ENCODE measurements around the gene TDP2.
"Not testable (repeated sequence)": the region's sequence is repeated elsewhere in the genome, so short reads cannot be mapped to it uniquely, and the experiment has no call there.

TDP2 gene

DNA sequence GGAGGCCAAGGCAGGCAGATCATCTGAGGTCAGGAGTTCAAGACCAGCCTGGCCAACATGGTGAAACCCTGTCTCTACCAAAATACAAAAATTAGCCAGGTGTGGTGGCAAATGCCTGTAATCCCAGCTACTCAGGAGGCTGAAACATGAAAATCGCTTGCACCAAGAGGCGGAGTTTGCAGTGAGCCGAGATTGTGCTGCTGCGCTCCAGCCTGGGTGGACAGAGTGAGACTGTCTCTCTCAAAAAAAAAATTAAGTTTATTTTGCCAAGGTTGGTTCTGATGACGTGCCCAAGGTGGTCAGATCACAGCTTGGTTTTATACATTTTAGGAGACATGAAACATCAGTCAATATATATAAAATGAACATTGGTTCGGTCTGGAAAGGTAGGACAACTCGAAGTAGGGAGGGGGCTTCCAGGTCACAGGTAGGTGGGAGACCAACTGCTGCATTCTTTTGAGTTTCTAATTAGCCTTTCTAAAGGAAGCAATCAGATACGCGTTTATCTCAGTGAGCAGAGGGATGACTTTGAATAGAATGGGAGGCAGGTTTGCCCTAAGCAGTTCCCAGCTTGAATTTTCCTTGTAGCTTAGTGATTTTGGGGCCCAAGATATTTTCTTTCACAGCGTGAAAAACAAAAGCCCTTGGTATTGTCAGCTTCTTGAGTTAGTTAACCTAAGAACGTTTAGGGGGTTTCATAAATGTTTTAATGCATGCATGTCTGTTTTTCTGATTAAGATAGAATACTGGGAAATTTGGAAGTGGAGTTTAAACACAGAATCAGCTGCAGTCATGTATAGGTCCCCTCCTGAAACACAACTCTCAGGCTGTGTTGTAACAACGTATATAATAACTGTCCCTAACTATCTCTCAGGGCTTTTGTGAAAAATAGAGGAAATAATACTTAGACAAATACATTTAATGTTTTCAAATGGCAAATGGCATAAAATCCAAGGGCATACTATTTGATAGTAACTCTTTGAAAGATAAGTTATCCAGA is 16.9 kb upstream of the TDP2 start:
- no peak for DNase-seq (ENCODE audit: low spot score)
- FAIRE-seq = no peak

DNA sequence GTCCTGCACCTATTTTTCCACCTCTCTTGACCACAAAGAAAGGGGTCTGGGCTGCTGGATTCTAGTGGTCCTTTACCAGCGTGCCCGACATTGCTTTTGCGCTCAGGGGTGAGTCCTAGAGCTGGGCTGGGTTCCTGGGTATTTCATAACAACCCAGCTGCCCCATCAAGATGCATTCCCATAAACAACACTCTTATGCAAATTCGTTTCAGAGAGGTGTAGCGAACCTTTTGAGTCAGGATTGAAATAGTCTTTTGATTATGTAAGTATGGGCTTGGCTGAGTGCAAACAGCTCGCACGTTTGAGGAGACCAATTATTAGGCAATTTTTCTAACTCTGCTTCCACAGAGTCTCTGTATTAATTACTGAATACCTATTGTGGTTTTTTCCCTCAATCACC is 13.9 kb upstream of the TDP2 start:
- FAIRE-seq = no peak
- DNase-seq (ENCODE audit: low spot score) = no peak

GRCh38 chr6:24678792-24679352 is 12.2 kb upstream of the TDP2 start:
- FAIRE-seq; DNase-seq (ENCODE audit: low spot score): not testable (repeated sequence)

DNA sequence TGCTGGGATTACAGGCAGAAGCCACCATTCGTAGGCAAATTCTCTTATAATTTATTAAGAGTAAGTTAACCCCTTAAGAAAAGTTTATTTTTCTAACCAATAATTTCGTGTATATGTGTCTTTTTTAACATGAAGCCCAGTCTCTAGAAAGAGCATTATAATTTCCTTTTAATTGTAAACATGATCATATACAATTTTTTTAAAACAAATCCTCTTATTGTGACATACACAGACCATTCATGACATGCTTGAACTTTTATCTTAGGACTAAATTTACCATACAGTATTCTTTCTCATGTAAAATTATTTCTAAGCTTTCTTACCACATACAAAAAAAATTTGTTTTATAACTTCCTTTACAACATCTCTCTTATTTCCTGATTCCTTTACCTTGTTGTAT is 6.9 kb upstream of the TDP2 start:
- DNase-seq (ENCODE audit: low spot score) = no peak
- FAIRE-seq = no peak

DNA sequence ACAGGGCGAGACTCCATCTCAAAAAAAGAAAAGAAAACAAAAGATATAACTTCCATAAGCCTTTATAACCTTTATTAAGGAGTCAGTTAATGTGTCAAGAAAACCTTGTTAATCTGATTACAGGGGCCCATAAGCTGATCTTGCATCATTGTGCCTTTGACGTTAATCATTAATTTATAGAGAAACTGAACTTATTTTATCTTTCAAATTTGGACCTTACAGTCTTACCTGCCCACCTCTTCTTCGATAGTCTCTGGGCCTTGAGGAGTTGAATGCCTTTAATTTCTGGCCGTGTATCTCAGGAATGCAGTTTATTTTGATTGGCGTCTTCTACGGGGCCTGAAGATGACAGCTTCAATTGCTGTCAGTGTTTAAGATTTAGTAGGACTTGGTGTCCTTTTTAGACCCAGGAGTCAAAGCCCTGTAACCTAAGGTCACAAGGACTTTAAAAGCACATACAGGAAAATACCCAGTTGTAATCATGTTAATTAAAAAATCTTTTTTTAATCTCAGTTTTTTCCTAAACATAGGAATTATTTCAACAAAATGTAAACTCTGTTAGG is 6.0 kb upstream of the TDP2 start:
- no peak for DNase-seq (ENCODE audit: low spot score)
- no peak for FAIRE-seq

GRCh38 chr6:24671077-24671476 is 4.4 kb upstream of the TDP2 start:
- not testable (repeated sequence) for FAIRE-seq

DNA sequence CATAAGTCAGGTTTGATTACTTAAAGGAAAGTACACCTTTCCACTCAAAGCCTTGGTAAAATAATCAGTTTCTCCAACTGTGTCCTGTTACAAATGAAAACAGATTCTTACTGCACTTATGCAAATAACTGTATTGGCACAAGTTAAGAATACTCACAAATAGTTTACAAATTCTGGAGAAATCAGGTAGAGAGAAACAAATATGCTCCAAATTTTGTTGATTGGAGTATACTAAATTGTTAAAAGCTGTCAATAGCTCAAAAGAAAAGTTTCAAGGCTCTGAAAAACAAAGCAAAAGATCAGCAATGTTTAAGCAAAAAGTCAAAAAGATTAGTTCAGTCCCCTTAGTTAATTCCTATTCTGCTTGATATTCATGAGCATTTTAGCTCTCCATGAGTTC is 3.8 kb upstream of the TDP2 start:
- not testable (repeated sequence) for DNase-seq (ENCODE audit: low spot score); FAIRE-seq

More at GRCh38 chr6:24671077-24671476, 4.4 kb upstream of the TDP2 start:
- not testable (repeated sequence) for DNase-seq (ENCODE audit: low spot score)

DNA sequence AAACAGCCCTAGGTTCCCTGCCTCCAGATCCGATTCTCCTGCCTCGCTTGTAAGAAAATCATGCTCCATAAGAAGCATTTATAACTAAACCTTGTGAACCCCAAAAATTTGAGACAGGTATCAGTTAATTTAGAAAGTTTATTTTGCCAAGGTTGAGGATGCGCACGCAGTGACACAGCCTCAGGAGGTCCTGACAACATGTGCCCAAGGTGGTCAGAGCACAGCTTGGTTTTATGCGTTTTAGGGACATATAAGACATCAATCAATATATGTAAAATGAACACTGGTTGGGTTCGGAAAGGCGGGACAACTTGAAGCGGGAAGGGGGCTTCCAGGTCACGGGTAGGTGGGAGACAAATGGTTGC is 2.3 kb upstream of the TDP2 start:
- FAIRE-seq (no peak), DNase-seq (ENCODE audit: low spot score) (no peak)

DNA sequence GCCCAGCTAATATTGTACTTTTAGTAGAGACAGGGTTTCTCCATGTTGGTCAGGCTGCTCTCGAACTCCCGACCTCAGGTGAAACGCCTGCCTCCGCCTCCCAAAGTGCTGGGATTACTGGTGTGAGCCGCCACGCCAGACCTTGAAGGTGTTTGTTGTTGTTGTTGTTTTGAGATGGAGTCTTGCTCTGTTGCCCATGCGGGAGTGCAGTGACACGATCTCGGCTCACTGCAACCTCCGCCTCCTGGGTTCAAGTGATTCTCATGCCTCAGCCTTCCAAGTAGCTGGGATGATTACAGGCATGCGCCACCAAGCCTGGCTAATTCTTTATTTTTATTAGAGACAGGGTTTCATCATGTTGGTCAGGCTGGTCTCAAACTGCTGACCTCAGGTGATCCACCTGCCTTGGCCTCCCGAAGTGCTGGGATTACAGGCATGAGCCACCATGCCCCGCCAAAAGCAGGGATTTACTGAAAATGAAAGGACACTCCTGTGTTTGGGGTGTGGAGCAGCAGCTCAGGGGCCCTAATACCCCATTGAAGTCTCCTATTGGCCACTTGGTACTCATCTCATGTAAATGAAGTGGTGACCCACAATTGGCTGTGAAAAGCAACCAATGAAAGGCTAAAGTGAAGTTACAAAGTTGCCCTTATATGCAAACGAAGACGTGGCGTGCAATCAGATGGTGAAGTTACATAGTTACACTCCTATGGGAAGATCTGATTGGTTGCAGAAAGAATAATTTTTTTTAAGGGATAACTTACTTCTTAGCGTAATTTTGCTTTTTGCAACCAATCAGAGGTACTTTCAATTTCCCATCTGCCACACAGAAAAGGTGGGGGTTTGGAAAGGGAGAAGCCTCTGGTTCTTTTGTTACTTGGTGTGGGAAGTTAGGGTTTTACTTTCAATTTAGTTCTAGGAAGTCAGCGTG is 1.6 kb upstream of the TDP2 start:
- not testable (repeated sequence) for FAIRE-seq; DNase-seq (ENCODE audit: low spot score)

GRCh38 chr6:24667378-24667803 is 692 bp upstream of the TDP2 start:
- no peak for DNase-seq (ENCODE audit: low spot score)
- no peak for FAIRE-seq

DNA sequence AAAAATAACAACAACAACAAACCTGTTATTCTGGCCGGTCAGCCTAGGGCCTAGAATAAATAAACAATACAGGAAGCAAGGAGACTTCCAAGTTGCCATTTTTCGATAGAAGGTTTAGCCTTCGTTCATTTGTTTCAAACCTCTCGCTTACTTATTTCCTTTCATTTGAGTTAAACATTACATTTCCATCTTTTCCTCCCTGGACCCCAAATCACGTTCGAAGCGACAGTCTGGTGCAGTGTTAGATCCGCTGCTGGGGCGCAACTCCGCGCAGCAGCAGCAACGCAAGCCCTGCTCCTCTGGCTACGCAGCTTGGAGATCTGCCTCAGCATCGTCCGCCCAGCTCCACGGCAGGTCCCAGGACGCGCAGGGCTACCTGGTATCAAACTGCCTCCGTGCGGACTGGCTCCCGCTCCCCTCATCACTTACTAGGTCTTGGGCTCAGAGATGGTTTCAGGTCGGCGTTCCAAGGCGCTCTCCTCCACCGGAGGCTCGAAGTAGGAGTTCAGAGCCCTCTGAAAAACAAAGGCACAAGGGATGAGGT is 530 bp downstream of the TDP2 start:
- DNase-seq (ENCODE audit: low spot score) = peak; percentile 37
- FAIRE-seq = no peak

DNA sequence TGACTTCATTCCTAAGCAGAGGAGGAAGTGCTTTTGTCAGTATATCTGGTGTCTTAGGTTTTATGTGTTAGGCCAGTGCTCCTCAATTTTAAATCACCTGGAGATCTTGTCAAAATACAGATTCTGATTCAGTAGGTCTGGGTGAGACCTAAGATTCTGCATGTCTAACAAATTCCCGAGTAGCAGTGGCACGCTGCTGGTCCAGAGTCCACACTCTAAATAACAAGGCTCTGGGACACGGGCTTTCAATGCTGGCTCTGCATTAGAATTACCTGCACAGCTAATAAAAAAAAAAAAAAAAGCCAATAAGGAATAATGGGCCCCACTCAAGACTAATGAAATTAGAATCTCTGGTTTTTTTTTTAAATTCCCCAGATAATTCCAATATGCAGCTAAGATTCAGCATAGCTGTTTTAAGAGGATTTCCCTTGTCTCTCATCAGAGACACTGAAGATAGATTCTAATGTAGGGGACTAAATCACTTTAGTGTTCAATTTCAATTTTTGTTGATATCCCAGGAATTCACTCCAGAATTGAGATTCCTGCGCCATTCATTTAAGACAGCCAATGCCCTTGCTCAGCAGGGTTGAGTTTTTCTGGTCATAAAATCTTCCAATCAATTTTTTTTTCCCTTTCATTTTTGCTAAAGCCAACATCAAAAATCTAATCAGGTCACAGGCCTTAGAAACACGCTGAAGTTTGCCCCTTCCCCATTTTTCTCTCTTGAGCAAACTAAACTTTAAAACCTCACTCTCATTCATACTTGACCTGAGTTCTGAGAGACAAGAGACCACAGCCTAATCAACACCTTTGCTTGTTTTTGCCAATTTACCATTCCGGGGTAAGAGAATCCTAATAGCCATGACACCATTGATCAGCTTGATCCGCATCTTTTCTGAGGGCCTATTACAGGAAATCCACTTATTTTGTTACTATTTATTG is 2.4 kb downstream of the TDP2 start:
- DNase-seq (ENCODE audit: low spot score) (no peak), FAIRE-seq (no peak)

DNA sequence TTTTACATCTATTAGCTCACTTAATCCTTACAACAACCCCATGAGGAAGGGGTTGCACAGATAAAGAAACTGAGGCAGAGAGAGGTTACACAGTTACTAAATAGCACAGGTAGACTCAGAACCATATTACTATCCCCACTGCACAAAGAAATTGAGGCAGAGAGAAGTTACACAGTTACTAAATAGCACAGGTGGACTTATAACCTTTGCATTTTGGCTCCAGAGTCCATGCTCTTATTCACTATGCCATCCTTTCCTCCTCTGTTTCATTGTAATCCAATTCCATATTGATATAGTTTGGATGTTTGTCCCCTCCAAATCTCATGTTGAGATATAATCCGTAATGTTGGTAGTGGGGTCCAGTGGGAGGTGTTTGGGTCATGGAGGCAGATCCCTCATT is 3.5 kb downstream of the TDP2 start:
- DNase-seq (ENCODE audit: low spot score) (no peak), FAIRE-seq (no peak)

- FAIRE-seq = no peak
Observed at GRCh38 chr6:24662236-24662635, 4.5 kb downstream of the TDP2 start.

GRCh38 chr6:24661759-24662158 is 4.9 kb downstream of the TDP2 start:
- DNase-seq (ENCODE audit: low spot score); FAIRE-seq: not testable (repeated sequence)

More at GRCh38 chr6:24662236-24662635, 4.5 kb downstream of the TDP2 start:
- no peak for DNase-seq (ENCODE audit: low spot score)

GRCh38 chr6:24660105-24660504 is 6.6 kb downstream of the TDP2 start:
- no peak for FAIRE-seq

DNA sequence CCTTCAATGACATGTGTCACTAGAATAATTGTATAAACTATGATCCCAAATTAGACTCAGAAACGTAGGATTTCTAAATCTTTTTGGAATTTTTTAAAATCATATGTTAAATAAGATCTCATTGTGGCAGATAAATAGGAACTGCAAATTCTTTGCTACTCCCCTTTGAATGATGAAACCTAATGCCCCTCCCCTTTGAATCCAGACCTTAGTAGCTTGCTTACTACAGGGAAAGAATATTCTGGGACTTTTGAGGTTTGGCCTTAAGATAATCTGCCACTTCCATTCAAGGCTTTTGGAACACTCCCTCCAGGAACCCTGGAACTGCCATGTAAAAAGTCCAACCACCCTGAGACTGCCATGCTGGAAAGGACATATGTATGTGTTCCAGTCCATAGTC is 7.1 kb downstream of the TDP2 start:
- DNase-seq (ENCODE audit: low spot score) (no peak), FAIRE-seq (no peak)

More at GRCh38 chr6:24660105-24660504, 6.6 kb downstream of the TDP2 start:
- no peak for DNase-seq (ENCODE audit: low spot score)

DNA sequence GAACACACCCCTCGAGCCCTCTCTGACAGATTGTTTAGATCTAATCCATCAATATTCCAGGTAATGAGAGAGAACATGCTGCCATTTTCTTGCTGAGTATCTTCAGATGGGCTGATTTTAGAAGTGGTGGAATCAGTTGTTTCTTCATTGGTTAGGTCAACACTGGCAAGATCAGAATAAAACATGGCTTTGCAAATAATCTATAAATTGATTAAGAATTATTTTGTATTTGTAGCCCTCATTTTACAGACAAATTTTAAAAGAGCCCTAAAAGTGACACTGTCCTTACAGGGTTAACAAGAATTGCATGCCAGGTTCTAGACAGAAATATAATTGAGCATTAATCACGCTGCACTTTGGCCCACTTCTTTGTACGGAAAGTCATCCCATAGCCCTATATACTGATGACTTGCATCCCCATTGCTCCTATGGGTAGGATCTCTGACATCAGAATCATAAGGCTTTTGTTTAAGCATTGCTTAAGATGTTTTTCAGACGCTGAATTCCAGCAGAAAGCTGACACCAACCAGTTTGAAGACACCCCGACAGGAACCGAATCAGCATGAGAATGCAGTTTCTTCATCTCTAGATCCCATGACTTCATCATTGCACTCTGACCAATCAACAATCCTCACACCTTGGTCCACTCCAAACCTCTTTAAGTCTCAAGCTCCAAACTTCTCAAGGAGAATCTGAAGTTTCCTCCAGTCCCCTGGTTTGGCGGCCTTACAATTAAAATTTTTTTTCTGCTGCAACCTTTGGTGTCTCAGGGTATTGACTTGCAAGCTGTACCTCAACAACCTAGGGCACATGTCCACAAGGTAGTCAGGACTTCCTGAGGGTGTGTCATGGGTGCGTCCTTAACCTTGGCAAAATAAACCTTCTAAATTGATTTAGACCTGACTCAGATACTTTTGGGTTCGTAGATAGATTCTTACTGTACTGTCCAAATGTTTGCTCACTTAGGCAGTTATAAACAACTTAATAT is 7.8 kb downstream of the TDP2 start:
- DNase-seq (ENCODE audit: low spot score) = no peak
- no peak for FAIRE-seq
